CD14-positive monocyte (primary cell): ENCODE measurements around the gene KIAA1549. TPM values are rescaled to one million over a fixed set of nuclear protein-coding genes. Genes with fewer than 3 reads are reported as not detected.

Experiments
- DNase-seq, 3 donors: peaks; one replicate each; pipeline ENCODE4 v3.0.0-alpha.2; 2011 to 2022
- H2AFZ ChIP-seq: 2 replicates; pipeline ENCODE4 v1.6.0; 2012; ENCODE audit warnings: mild to moderate bottlenecking, low read depth, low read length, inconsistent platforms; ENCODE audit not compliant: insufficient read depth, poor library complexity, severe bottlenecking
- H3K27ac ChIP-seq, 2 donors: 1 replicate in 1 of 2; 2 replicates in 1 of 2; pipeline ENCODE4 v1.5.1; 2012 to 2013; ENCODE audit warnings: low read length in 2 of 2, control low read depth in 1 of 2, inconsistent platforms in 1 of 2, low read depth in 1 of 2, mild to moderate bottlenecking in 1 of 2
- H3K27me3 ChIP-seq, 2 donors: one replicate each; pipeline versions ENCODE4 v1.6.0 to v1.6.1; 2011 to 2013; ENCODE audit warnings: low read length in 2 of 2; ENCODE audit not compliant: control insufficient read depth in 2 of 2, insufficient read depth in 2 of 2
- H3K36me3 ChIP-seq, 2 donors: replicated peaks in 1 of 2; 1 replicate in 1 of 2; 2 replicates in 1 of 2; pipeline versions ENCODE4 v1.5.1 to v1.6.1; 2012 to 2013; ENCODE audit warnings: low read length in 2 of 2, control low read depth in 1 of 2, inconsistent platforms in 1 of 2, mild to moderate bottlenecking in 1 of 2; ENCODE audit not compliant: insufficient read depth in 2 of 2, control insufficient read depth in 1 of 2
- H3K4me1 ChIP-seq, 2 donors: 1 replicate in 1 of 2; 2 replicates in 1 of 2; pipeline versions ENCODE4 v1.5.1 to v1.6.1; 2012 to 2013; ENCODE audit warnings: low read length in 2 of 2, control low read depth in 1 of 2, inconsistent platforms in 1 of 2, mild to moderate bottlenecking in 1 of 2, moderate library complexity in 1 of 2; ENCODE audit not compliant: insufficient read depth in 2 of 2, control insufficient read depth in 1 of 2
- H3K4me2 ChIP-seq: replicated peaks from 2 replicates; pipeline ENCODE3; 2012; ENCODE audit warnings: low read length, moderate library complexity, mild to moderate bottlenecking; ENCODE audit not compliant: poor library complexity, severe bottlenecking; ENCODE audit errors: extremely low read depth
- H3K4me3 ChIP-seq, 3 experiments: fragments of 200-600 bp in 1 of 3; sonication (generic) in 1 of 3; replicated peaks in 1 of 3; 1 replicate in 2 of 3; 2 replicates in 1 of 3; pipeline ENCODE4 v1.5.1; 2011 to 2013; ENCODE audit warnings: low read length in 3 of 3, mild to moderate bottlenecking in 3 of 3, control low read depth in 2 of 3, low read depth in 2 of 3, inconsistent platforms in 1 of 3, moderate library complexity in 1 of 3
- H3K79me2 ChIP-seq: 2 replicates; pipeline ENCODE4 v1.6.0; 2012; ENCODE audit warnings: mild to moderate bottlenecking, control low read depth, inconsistent platforms, low read length, moderate library complexity; ENCODE audit not compliant: insufficient read depth
- H3K9ac ChIP-seq: 2 replicates; pipeline ENCODE4 v1.6.0; 2017; ENCODE audit warnings: low read length, mild to moderate bottlenecking; ENCODE audit not compliant: insufficient read depth, poor library complexity, severe bottlenecking
- H3K9me3 ChIP-seq, 2 donors: replicated peaks in 1 of 2; 1 replicate in 1 of 2; 2 replicates in 1 of 2; pipeline versions ENCODE4 v1.5.1 to v1.6.1; 2012 to 2013; ENCODE audit warnings: low read length in 2 of 2, control low read depth in 1 of 2; ENCODE audit not compliant: control insufficient read depth in 1 of 2, insufficient read depth in 1 of 2
- H4K20me1 ChIP-seq: 2 replicates; pipeline ENCODE4 v1.6.0; 2012; ENCODE audit warnings: mild to moderate bottlenecking, low read length, control low read depth, moderate library complexity; ENCODE audit not compliant: insufficient read depth
- H3K27ac Mint-ChIP-seq, 7 donors: one replicate each; pipeline ENCODE4 v1.8.0; 2020; ENCODE audit warnings: mild to moderate bottlenecking in 7 of 7, mixed read lengths in 7 of 7, moderate library complexity in 6 of 7, inconsistent platforms in 2 of 7
- H3K27me3 Mint-ChIP-seq, 3 donors: one replicate each; pipeline ENCODE4 v1.8.0; 2021 to 2022; ENCODE audit warnings: low read depth in 3 of 3, mild to moderate bottlenecking in 3 of 3, mixed read lengths in 3 of 3, moderate library complexity in 3 of 3, inconsistent platforms in 1 of 3
- H3K36me3 Mint-ChIP-seq, 2 donors: one replicate each; pipeline ENCODE4 v1.8.0; 2020; ENCODE audit warnings: mixed read lengths in 2 of 2, inconsistent platforms in 1 of 2, mild to moderate bottlenecking in 1 of 2
- H3K4me1 Mint-ChIP-seq: one replicate; pipeline ENCODE4 v1.8.0; 2020; ENCODE audit warnings: mild to moderate bottlenecking, mixed read lengths
- H3K4me3 Mint-ChIP-seq, 2 donors: one replicate each; pipeline ENCODE4 v1.8.0; 2020; ENCODE audit warnings: mild to moderate bottlenecking in 2 of 2, mixed read lengths in 2 of 2, moderate library complexity in 1 of 2
- H3K9me3 Mint-ChIP-seq, 7 donors: one replicate each; pipeline ENCODE4 v1.8.0; 2020 to 2022; ENCODE audit warnings: mixed read lengths in 7 of 7, mild to moderate bottlenecking in 6 of 7, moderate library complexity in 6 of 7, inconsistent platforms in 2 of 7
- CTCF ChIP-seq: fragments of 200-600 bp; IDR thresholded peaks from one replicate; pipeline ENCODE4 v1.8.0; 2022; ENCODE audit warnings: antibody characterized with exemption, mild to moderate bottlenecking
- WGBS: methylation state at CpG from one replicate; pipeline ENCODE4 v1.1.5; 2013; ENCODE audit warnings: missing lambda C conversion rate; ENCODE audit not compliant: insufficient coverage; 5-methylcytosine and 5-hydroxymethylcytosine counted together
- intact Hi-C, 2 donors: fragments of 100-400 bp; cut with micrococcal nuclease; formaldehyde crosslinking; loops; one replicate each; pipeline versions ENCODE4 v1.15.0 to v1.15.1; 2023
- polyA plus RNA-seq, 3 donors: library from polyadenylated mRNA; depleted of rRNA in 1 of 3; unstranded in 2 of 3; stranded (reverse) in 1 of 3; fragments of 300-500 nt in 2 of 3; fragments of >200 nt in 1 of 3; fragmentation: Illumina TruSeq in 2 of 3; gene quantifications; 1 replicate in 2 of 3; 2 replicates in 1 of 3; pipeline ENCODE4 v1.2.3, GENCODE V29; 2012 to 2021

Gene KIAA1549
- polyA plus RNA-seq, 3 donors = 0.03 TPM; not detected in 1

GRCh38 chr7:138886501-138886917 lies 94.7 kb downstream of the KIAA1549 start:
- H3K36me3 Mint-ChIP-seq = no peaks in the 10 kb centered on the region
- Histone ChIP-seq H3K9ac (no peak overlapping the region), H3K36me3 (no peaks in the 10 kb centered on the region), H3K9me3 (no peaks in the 10 kb centered on the region), H3K4me1 (no peaks in the 10 kb centered on the region), H3K27me3 (no peaks in the 10 kb centered on the region), H4K20me1 (no peaks in the 10 kb centered on the region), H3K4me3 (no peak overlapping the region), H3K27ac (no peak overlapping the region), H2AFZ (peak overlapping the region; percentile 18), H3K4me2 (no peak overlapping the region), H3K79me2 (no peaks in the 10 kb centered on the region)
- TF ChIP-seq CTCF = peak; percentile 90
- intact Hi-C loops = loop anchor here in 1 of 2 donors (10.0 kb wide), 1 partner anchor 188 kb away; no protein-coding TSS in a partner anchor
- DNase-seq = peak; percentile 51 to 84 (median 65)
- H3K4me3 Mint-ChIP-seq = no peak overlapping the region
- 40% methylated on average over 1 of the region's 4 CpGs for WGBS
- H3K4me1 Mint-ChIP-seq = peaks cover 4% of the 10 kb centered on the region
- H3K27me3 Mint-ChIP-seq = no peaks in the 10 kb centered on the region
- H3K9me3 Mint-ChIP-seq = no peaks in the 10 kb centered on the region
- H3K27ac Mint-ChIP-seq = no peak overlapping the region

- Histone ChIP-seq H3K4me3 (no peak overlapping the region), H4K20me1 (no peaks in the 10 kb centered on the region), H2AFZ (peak overlapping the region; percentile 12), H3K79me2 (no peaks in the 10 kb centered on the region), H3K4me2 (no peak overlapping the region), H3K27me3 (no peaks in the 10 kb centered on the region), H3K36me3 (no peaks in the 10 kb centered on the region), H3K9ac (no peak overlapping the region), H3K9me3 (no peaks in the 10 kb centered on the region), H3K27ac (no peak overlapping the region), H3K4me1 (no peaks in the 10 kb centered on the region)
- intact Hi-C loops = loop anchor here in 1 of 2 donors (10.0 kb wide), 1 partner anchor 189 kb away; no protein-coding TSS in a partner anchor
- H3K4me3 Mint-ChIP-seq = no peak overlapping the region
- 96% methylated on average over 8 of the region's 13 CpGs for WGBS
- no peaks in the 10 kb centered on the region for H3K9me3 Mint-ChIP-seq
- peaks cover 0 to 1% (median 0%) of the 10 kb centered on the region in 3 donors for H3K27me3 Mint-ChIP-seq
- H3K4me1 Mint-ChIP-seq = peaks cover 4% of the 10 kb centered on the region
- DNase-seq = no peak
- no peaks in the 10 kb centered on the region for H3K36me3 Mint-ChIP-seq
- TF ChIP-seq CTCF = no peak
- peak overlapping the region in 1 of 7 donors; percentile 67 for H3K27ac Mint-ChIP-seq
Measured at GRCh38 chr7:138885383-138886147, 95.6 kb downstream of the KIAA1549 start.
